Liver (tissue), 9 donors: ENCODE results near the gene LMF1. TPM values are rescaled to one million over a fixed set of nuclear protein-coding genes. Genes with fewer than 3 reads are reported as not detected.

Experiments used
- DNase-seq: peaks from one replicate; pipeline ENCODE4 v3.0.0-alpha.2; 2017; ENCODE audit warnings: low spot score
- H3K27ac ChIP-seq, 2 donors: one replicate each; pipeline ENCODE4 v1.7.0; 2013; ENCODE audit warnings: inconsistent platforms in 2 of 2, low read length in 2 of 2, control low read depth in 1 of 2, low read depth in 1 of 2, mild to moderate bottlenecking in 1 of 2
- H3K27me3 ChIP-seq, 4 donors: one replicate each; pipeline versions ENCODE4 v1.6.1 to v1.7.0; 2013; ENCODE audit warnings: low read length in 3 of 4, inconsistent platforms in 1 of 4, mild to moderate bottlenecking in 1 of 4, moderate library complexity in 1 of 4; ENCODE audit not compliant: control insufficient read depth in 4 of 4, insufficient read depth in 4 of 4
- H3K36me3 ChIP-seq, 4 donors: one replicate each; pipeline versions ENCODE4 v1.6.1 to v1.7.0; 2013; ENCODE audit warnings: low read length in 3 of 4, mild to moderate bottlenecking in 3 of 4, low read depth in 1 of 4, moderate library complexity in 1 of 4; ENCODE audit not compliant: control insufficient read depth in 4 of 4, insufficient read depth in 3 of 4
- H3K4me1 ChIP-seq, 4 donors: one replicate each; pipeline versions ENCODE4 v1.6.1 to v1.7.0; 2013; ENCODE audit warnings: low read length in 3 of 4, mild to moderate bottlenecking in 3 of 4, moderate library complexity in 1 of 4; ENCODE audit not compliant: control insufficient read depth in 4 of 4, insufficient read depth in 4 of 4
- H3K4me3 ChIP-seq, 3 donors: one replicate each; pipeline versions ENCODE4 v1.6.1 to v1.7.0; 2013; ENCODE audit warnings: low read length in 3 of 3, control low read depth in 1 of 3, low read depth in 1 of 3, mild to moderate bottlenecking in 1 of 3
- H3K9ac ChIP-seq, 2 donors: one replicate each; pipeline ENCODE4 v1.7.0; 2013; ENCODE audit warnings: low read length in 2 of 2, mild to moderate bottlenecking in 2 of 2, moderate library complexity in 2 of 2, control low read depth in 1 of 2, low read depth in 1 of 2
- H3K9me3 ChIP-seq, 4 donors: one replicate each; pipeline versions ENCODE4 v1.6.1 to v1.7.0; 2013; ENCODE audit warnings: low read length in 3 of 4; ENCODE audit not compliant: control insufficient read depth in 4 of 4
- ATF3 ChIP-seq: IDR thresholded peaks from 2 replicates; pipeline ENCODE4 v1.6.1; 2016; ENCODE audit warnings: antibody characterized with exemption
- CTCF ChIP-seq: fragments of 150-350 bp; IDR thresholded peaks from 2 replicates; pipeline ENCODE4 v1.5.1; 2017; ENCODE audit warnings: improper control_type of control experiment, low read depth, low read length; ENCODE audit not compliant: missing input control
- EGR1 ChIP-seq, 2 donors: IDR thresholded peaks; 2 replicates each; pipeline ENCODE4 v1.6.1; 2016 to 2018; ENCODE audit warnings: antibody characterized with exemption in 2 of 2, low read depth in 2 of 2
- FOXA1 ChIP-seq: IDR thresholded peaks from 2 replicates; pipeline ENCODE4 v1.6.1; 2016; ENCODE audit warnings: antibody characterized with exemption
- FOXA2 ChIP-seq: IDR thresholded peaks from 2 replicates; pipeline ENCODE4 v1.6.1; 2016; ENCODE audit warnings: antibody characterized with exemption
- GABPA ChIP-seq, 2 donors: IDR thresholded peaks in 1 of 2; conservative IDR thresholded peaks in 1 of 2; 2 replicates each; pipeline ENCODE4 v1.6.1; 2016; ENCODE audit warnings: antibody characterized with exemption in 2 of 2, mild to moderate bottlenecking in 1 of 2, moderate library complexity in 1 of 2
- HNF4A ChIP-seq, 2 donors: conservative IDR thresholded peaks; 2 replicates each; pipeline ENCODE4 v1.6.1; 2016; ENCODE audit warnings: antibody characterized with exemption in 2 of 2, mild to moderate bottlenecking in 2 of 2
- HNF4G ChIP-seq: IDR thresholded peaks from 2 replicates; pipeline ENCODE4 v1.6.1; 2016; ENCODE audit warnings: antibody characterized with exemption
- JUND ChIP-seq, 2 donors: IDR thresholded peaks; 2 replicates each; pipeline ENCODE4 v1.6.1; 2016; ENCODE audit warnings: antibody characterized with exemption in 2 of 2
- NR2F2 ChIP-seq: IDR thresholded peaks from 2 replicates; pipeline ENCODE4 v1.6.1; 2016; ENCODE audit warnings: antibody characterized with exemption
- RAD21 ChIP-seq, 2 donors: IDR thresholded peaks; 2 replicates each; pipeline ENCODE4 v1.6.1; 2016; ENCODE audit warnings: antibody characterized with exemption in 2 of 2, mild to moderate bottlenecking in 2 of 2
- REST ChIP-seq: IDR thresholded peaks from 2 replicates; pipeline ENCODE4 v1.6.1; 2016; ENCODE audit warnings: antibody characterized with exemption, mild to moderate bottlenecking
- RXRA ChIP-seq, 2 donors: IDR thresholded peaks; 2 replicates each; pipeline ENCODE4 v1.6.1; 2017 to 2018; ENCODE audit warnings: antibody characterized with exemption in 2 of 2, mild to moderate bottlenecking in 1 of 2
- SP1 ChIP-seq: IDR thresholded peaks from 2 replicates; pipeline ENCODE4 v1.6.1; 2018; ENCODE audit warnings: antibody characterized with exemption, mild to moderate bottlenecking
- TAF1 ChIP-seq: conservative IDR thresholded peaks from 2 replicates; pipeline ENCODE4 v1.6.1; 2016; ENCODE audit warnings: antibody characterized with exemption, mild to moderate bottlenecking
- YY1 ChIP-seq: IDR thresholded peaks from 2 replicates; pipeline ENCODE4 v1.6.1; 2016; ENCODE audit warnings: antibody characterized with exemption, mild to moderate bottlenecking
- ZBTB33 ChIP-seq: IDR thresholded peaks from 2 replicates; pipeline ENCODE4 v1.6.1; 2016; ENCODE audit warnings: antibody characterized with exemption
- WGBS: extraction: QIAGEN DNeasy Blood & Tissue Kit; methylation state at CpG from one replicate; pipeline ENCODE4 v1.1.7; 2013; 5-methylcytosine and 5-hydroxymethylcytosine counted together
- polyA plus RNA-seq, 2 donors: library from polyadenylated mRNA; stranded (reverse) in 1 of 2; unstranded in 1 of 2; fragments of 200-250 nt in 1 of 2; fragments of >200 nt in 1 of 2; fragmentation: Nextera tagmentation in 1 of 2; extraction: Ambion mirVana in 1 of 2; gene quantifications; one replicate each; pipeline versions ENCODE4 v1.2.1 to v1.2.3, GENCODE V29; 2013 to 2015
- total RNA-seq, 2 donors: library from RNA; depleted of rRNA; stranded (reverse); fragments of >200 nt; gene quantifications; one replicate each; pipeline ENCODE4 v1.2.3, GENCODE V29; 2014
- TF ChIP-seq, protein P1 (sequence below): IDR thresholded peaks from 2 replicates; pipeline ENCODE4 v1.6.1; 2016; ENCODE audit warnings: antibody characterized with exemption
- donor health status: healthy.
- donor health status: healthy.
- donor health status: healthy.
- donor health status: healthy.
- donor health status: healthy.

Gene LMF1
- total and polyA plus RNA-seq, 4 donors: 8.8 to 24.3 (median 12.6) TPM

DNA sequence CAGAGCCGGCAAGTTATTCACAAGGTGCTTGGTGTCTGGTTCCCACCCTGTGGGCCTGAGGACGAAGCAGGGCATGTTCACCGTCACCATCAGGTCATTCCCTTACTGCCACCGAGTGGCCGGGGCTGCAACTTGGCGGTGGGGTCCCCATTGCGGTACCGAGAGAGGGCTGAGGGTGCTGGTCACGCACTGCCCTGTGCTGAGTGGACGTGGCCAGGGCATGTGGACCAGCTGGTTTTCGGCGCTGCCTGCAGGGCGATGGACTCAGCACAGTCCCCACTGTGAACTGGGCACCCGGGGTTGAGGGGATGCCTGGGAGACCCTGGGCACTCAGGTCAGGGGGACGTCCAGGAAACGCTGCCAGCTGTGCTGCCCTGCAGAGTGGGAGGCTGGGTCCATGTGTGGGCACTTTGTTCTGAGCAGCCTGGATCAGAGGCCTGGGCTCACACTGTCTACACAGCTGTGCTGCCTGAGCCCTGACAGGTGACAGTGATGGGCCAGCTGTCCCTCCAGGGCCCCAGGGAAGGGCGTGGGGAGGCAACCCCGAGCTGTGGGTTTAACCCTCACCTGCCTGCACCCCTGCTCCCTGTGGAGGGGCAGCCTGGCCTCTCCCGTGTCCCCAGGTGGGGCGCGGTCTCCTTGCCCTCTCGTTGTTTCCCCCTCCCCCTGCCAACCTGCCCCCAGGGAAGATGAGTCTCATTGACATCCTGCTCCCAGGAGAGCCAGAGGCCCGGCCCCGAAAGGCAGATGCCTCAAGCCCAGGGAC lies 131.0 kb downstream of the LMF1 start:
- TF ChIP-seq SP1 (no peak), ZBTB33 (no peak), JUND (IDR thresholded peaks at IDR 0.05) (no peak), EGR1 (IDR thresholded peaks at IDR 0.05; ENCODE audit: low read depth in 2 of 2) (no peak), FOXA2 (no peak), ATF3 (no peak), TAF1 (no peak), RXRA (IDR thresholded peaks at IDR 0.05) (no peak), FOXA1 (no peak), REST (no peak), HNF4A (conservative IDR thresholded peaks at IDR 0.05) (no peak), YY1 (no peak), GABPA (IDR thresholded peaks at IDR 0.05 in 1 of 2, conservative IDR thresholded peaks at IDR 0.05 in 1 of 2) (no peak), RAD21 (IDR thresholded peaks at IDR 0.05) (no peak), CTCF (no peak), NR2F2 (no peak), HNF4G (no peak)
- TF ChIP-seq, protein P1, sequence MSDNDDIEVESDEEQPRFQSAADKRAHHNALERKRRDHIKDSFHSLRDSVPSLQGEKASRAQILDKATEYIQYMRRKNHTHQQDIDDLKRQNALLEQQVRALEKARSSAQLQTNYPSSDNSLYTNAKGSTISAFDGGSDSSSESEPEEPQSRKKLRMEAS: no peak
- no peak overlapping the region for H3K9ac ChIP-seq
- no peak overlapping the region for H3K27ac ChIP-seq
- no peaks in the 10 kb centered on the region for H3K27me3 ChIP-seq
- no peaks in the 10 kb centered on the region for H3K4me1 ChIP-seq
- no peaks in the 10 kb centered on the region for H3K36me3 ChIP-seq
- DNase-seq: no peak
- H3K4me3 ChIP-seq: no peak overlapping the region
- H3K9me3 ChIP-seq: peaks cover 0 to 13% (median 10%) of the 10 kb centered on the region in 4 donors
- 73% methylated on average over 24 of the region's 24 CpGs for WGBS
